ENCODE measurements around the gene MFSD2A. TPM values are rescaled to one million over a fixed set of nuclear protein-coding genes. Genes with fewer than 3 reads are reported as not detected.

The MFSD2A gene
- total RNA-seq: 0.39 and 3.6 TPM in 2 replicates

GRCh38 chr1:39954870-39955546, at the start of gene MFSD2A:
Gene MFSD2A (plus strand): TSS chr1:39955145. CDS start chr1:39955293, 148 bp downstream.

Small RNAs within 50 kb of the gene (small RNA-seq; reads per million reads assigned to genes)
- gene RF00019: not detected

Other genes starting within 250 kb of the MFSD2A start
- 28.7 and 33.8 TPM in 2 replicates for gene PPIE, start 216.3 kb upstream of the MFSD2A start, total RNA-seq
- 0.54 and 0.79 TPM in 2 replicates for gene OXCT2, start 183.8 kb upstream of the MFSD2A start, total RNA-seq
- not detected in 2 replicates for gene BMP8B, start 166.3 kb upstream of the MFSD2A start, total RNA-seq
- 20.4 and 22.8 TPM in 2 replicates for gene TRIT1, start 71.6 kb upstream of the MFSD2A start, total RNA-seq
- gene MYCL, start 53.2 kb upstream of the MFSD2A start, total RNA-seq: 1.6 and 2.7 TPM in 2 replicates
- gene CAP1, start 85.6 kb downstream of the MFSD2A start, total RNA-seq: 162 and 614 TPM in 2 replicates
- 17.3 and 38.2 TPM in 2 replicates for gene PPT1, start 142.1 kb downstream of the MFSD2A start, total RNA-seq
- gene RLF, start 206.2 kb downstream of the MFSD2A start, total RNA-seq: 21.6 and 27.1 TPM in 2 replicates